Measurements from ENCODE around the gene PNMA6E.
"Not testable (repeated sequence)": the region's sequence is repeated elsewhere in the genome, so short reads cannot be mapped to it uniquely, and the experiment has no call there.

DNA sequence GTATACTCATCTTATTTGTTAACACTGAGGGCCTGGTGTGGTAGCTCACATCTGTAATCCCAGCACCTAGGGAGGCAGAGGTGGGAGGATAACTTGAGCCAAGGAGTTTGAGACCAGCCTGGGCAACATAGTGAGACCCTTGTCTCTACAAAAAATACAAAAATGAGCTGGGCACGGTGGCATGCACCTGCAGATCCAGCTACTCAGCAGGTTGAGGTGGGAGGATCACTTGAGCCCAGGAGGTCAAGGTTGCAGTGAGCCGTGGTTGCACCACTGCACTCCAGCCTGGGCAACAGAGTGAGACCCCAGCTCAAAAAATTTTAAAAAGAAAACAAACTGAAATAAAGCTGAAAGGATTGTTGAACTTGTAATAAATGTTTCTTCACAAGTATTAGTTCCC lies 16.2 kb downstream of the PNMA6E start:
- TF ChIP-seq, protein P1, sequence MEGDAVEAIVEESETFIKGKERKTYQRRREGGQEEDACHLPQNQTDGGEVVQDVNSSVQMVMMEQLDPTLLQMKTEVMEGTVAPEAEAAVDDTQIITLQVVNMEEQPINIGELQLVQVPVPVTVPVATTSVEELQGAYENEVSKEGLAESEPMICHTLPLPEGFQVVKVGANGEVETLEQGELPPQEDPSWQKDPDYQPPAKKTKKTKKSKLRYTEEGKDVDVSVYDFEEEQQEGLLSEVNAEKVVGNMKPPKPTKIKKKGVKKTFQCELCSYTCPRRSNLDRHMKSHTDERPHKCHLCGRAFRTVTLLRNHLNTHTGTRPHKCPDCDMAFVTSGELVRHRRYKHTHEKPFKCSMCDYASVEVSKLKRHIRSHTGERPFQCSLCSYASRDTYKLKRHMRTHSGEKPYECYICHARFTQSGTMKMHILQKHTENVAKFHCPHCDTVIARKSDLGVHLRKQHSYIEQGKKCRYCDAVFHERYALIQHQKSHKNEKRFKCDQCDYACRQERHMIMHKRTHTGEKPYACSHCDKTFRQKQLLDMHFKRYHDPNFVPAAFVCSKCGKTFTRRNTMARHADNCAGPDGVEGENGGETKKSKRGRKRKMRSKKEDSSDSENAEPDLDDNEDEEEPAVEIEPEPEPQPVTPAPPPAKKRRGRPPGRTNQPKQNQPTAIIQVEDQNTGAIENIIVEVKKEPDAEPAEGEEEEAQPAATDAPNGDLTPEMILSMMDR (IDR thresholded peaks at IDR 0.05) = not testable (repeated sequence)
- not testable (repeated sequence) for TF ChIP-seq ZFX (IDR thresholded peaks at IDR 0.05; ENCODE audit: borderline replicate concordance)

All from 22Rv1 (cell line).